WI38 (cell line): ENCODE measurements around the gene MED8.

ENCODE experiments used
- H3K4me3 ChIP-seq: 2 replicates; pipeline ENCODE4 v1.5.1; 2011; ENCODE audit warnings: low read depth, mild to moderate bottlenecking, control low read depth, low read length
- TF ChIP-seq, protein P1 (sequence below): IDR thresholded peaks from 2 replicates; pipeline ENCODE4 v1.5.1; 2012; ENCODE audit warnings: low read depth, mild to moderate bottlenecking, control low read depth, low read length

Gene MED8

DNA sequence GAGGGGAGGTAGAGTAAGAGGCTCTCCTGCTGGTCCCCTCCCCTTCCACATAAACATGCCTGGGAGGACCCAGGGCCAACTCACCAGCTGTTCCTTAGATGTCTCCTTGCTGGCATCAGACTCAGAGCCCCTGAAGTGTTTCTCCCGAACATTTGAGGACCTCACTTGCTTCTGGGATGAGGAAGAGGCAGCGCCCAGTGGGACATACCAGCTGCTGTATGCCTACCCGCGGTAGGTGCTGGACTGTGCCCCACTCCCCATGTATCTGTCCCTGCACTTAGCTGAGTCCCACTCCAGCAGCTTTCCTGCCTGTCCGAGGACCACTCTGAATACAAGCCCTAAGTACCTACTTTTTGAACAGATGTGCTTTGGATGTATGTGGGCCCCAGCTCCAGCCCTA lies 51.6 kb downstream of the MED8 start:
- H3K4me3 ChIP-seq, result no peak overlapping the region
- TF ChIP-seq, protein P1, sequence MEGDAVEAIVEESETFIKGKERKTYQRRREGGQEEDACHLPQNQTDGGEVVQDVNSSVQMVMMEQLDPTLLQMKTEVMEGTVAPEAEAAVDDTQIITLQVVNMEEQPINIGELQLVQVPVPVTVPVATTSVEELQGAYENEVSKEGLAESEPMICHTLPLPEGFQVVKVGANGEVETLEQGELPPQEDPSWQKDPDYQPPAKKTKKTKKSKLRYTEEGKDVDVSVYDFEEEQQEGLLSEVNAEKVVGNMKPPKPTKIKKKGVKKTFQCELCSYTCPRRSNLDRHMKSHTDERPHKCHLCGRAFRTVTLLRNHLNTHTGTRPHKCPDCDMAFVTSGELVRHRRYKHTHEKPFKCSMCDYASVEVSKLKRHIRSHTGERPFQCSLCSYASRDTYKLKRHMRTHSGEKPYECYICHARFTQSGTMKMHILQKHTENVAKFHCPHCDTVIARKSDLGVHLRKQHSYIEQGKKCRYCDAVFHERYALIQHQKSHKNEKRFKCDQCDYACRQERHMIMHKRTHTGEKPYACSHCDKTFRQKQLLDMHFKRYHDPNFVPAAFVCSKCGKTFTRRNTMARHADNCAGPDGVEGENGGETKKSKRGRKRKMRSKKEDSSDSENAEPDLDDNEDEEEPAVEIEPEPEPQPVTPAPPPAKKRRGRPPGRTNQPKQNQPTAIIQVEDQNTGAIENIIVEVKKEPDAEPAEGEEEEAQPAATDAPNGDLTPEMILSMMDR, result no peak

GRCh38 chr1:43337588-43337987 lies 52.0 kb downstream of the MED8 start, which contains the start of gene MPL:
Gene MPL (plus strand): TSS chr1:43337818. CDS start chr1:43337849, 31 bp downstream.
- TF ChIP-seq, protein P1, result no peak
- no peak within 1 kb of the TSS for H3K4me3 ChIP-seq

DNA sequence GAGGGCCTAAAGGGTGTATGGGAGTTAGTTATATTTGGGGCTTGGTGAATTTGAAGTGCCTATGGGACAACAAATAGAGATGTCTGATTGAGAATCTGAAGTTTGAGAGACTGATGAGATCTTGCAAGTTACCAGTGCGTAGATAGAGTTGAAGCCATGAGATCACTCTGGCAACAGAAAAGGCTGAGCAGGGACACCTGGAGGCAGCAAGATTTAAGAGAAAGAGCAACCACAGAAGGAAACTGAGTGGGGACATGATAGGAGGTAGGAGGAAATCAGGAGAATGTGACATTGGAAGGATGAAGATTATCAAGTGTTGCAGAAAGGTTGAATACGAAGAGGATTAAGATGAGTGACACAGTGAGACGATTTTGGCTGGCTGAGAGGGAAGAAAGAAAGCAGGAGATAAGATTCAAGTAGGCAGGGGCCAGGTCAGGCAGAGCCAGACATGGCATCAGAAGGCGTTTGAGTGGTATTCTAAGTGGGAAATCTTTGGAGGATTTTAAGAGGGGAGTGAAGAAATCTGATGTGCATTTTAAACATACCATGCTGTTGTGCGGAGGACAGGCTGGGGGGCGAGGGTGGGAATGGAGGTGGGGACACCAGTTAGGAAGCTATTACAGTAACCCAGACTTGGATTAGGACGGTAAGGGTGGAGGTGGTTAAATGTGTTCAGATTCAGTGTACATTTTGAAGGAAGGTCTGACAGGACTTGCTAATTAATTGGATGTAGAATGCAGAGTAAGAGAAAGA lies 55.0 kb downstream of the MED8 start:
- no peak overlapping the region for H3K4me3 ChIP-seq
- TF ChIP-seq, protein P1, result no peak
